ENCODE measurements around the gene MKLN1.

- TF ChIP-seq, protein P1, sequence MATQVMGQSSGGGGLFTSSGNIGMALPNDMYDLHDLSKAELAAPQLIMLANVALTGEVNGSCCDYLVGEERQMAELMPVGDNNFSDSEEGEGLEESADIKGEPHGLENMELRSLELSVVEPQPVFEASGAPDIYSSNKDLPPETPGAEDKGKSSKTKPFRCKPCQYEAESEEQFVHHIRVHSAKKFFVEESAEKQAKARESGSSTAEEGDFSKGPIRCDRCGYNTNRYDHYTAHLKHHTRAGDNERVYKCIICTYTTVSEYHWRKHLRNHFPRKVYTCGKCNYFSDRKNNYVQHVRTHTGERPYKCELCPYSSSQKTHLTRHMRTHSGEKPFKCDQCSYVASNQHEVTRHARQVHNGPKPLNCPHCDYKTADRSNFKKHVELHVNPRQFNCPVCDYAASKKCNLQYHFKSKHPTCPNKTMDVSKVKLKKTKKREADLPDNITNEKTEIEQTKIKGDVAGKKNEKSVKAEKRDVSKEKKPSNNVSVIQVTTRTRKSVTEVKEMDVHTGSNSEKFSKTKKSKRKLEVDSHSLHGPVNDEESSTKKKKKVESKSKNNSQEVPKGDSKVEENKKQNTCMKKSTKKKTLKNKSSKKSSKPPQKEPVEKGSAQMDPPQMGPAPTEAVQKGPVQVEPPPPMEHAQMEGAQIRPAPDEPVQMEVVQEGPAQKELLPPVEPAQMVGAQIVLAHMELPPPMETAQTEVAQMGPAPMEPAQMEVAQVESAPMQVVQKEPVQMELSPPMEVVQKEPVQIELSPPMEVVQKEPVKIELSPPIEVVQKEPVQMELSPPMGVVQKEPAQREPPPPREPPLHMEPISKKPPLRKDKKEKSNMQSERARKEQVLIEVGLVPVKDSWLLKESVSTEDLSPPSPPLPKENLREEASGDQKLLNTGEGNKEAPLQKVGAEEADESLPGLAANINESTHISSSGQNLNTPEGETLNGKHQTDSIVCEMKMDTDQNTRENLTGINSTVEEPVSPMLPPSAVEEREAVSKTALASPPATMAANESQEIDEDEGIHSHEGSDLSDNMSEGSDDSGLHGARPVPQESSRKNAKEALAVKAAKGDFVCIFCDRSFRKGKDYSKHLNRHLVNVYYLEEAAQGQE (IDR thresholded peaks at IDR 0.05), result no peak
- TF ChIP-seq POLR2A (IDR thresholded peaks at IDR 0.05; ENCODE audit: low read length), result no peak
- no peak for TF ChIP-seq RAD21 (conservative IDR thresholded peaks at IDR 0.05 in 1 of 2, IDR thresholded peaks at IDR 0.05 in 1 of 2)
- TF ChIP-seq JUNB (IDR thresholded peaks at IDR 0.05), result no peak
- TF ChIP-seq MAZ (IDR thresholded peaks at IDR 0.05; ENCODE audit: borderline replicate concordance, low read depth, low read length), result no peak
- TF ChIP-seq, protein P2, sequence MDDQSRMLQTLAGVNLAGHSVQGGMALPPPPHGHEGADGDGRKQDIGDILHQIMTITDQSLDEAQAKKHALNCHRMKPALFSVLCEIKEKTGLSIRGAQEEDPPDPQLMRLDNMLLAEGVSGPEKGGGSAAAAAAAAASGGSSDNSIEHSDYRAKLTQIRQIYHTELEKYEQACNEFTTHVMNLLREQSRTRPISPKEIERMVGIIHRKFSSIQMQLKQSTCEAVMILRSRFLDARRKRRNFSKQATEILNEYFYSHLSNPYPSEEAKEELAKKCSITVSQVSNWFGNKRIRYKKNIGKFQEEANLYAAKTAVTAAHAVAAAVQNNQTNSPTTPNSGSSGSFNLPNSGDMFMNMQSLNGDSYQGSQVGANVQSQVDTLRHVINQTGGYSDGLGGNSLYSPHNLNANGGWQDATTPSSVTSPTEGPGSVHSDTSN (IDR thresholded peaks at IDR 0.05), result no peak
- no peak for TF ChIP-seq RNF2 (IDR thresholded peaks at IDR 0.05; ENCODE audit: borderline replicate concordance, low read depth)
Observed at GRCh38 chr7:131533566-131534561, 206.2 kb downstream of the MKLN1 start.
